ENCODE data around the gene ZNF141. TPM values are rescaled to one million over a fixed set of nuclear protein-coding genes. Genes with fewer than 3 reads are reported as not detected.
"Not testable (repeated sequence)": the region's sequence is repeated elsewhere in the genome, so short reads cannot be mapped to it uniquely, and the experiment has no call there.

Gene ZNF141
- total RNA-seq, 1 experiment from 2014 or later, result 0.84 TPM

DNA sequence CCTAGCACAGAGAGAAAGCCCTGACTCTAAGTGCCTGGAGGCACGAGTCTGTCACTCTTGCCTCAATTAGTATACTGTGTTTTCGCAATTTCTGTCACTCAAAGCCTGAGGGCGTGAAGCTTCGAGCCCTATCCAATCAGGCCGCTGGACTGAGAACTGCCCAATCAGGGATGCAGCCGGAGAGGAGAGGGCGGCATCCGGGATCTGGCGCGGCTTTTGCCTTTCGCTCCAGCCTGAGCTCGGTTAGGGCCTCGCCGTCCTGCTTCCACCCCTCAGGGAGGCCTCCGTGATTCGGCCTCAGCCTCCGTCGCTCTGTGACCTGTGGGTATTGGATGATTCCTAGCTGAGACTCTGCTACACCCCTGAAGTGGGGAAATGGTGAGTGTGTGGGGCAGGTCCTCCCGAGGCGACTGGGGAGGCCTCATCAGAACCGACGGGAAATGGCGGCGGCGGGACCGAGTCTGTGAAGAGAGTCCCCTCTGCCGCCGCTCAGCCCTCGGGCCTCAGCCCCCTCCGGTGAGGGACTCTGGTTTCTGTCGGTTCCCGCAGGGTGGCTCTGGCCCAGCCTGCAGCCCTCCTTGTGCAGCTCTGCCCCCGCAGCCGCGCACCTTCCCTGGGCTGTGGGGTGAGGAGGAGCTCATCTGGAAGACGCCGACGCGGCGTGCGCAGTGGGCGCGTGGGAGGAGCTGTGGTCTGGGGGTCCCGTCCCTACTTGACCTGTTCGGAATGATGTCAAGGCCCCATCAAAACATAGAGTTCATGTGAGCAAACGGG lies 48.5 kb downstream of the ZNF141 start:
- DNase-seq (ENCODE audit: low spot score), result no peak

DNA sequence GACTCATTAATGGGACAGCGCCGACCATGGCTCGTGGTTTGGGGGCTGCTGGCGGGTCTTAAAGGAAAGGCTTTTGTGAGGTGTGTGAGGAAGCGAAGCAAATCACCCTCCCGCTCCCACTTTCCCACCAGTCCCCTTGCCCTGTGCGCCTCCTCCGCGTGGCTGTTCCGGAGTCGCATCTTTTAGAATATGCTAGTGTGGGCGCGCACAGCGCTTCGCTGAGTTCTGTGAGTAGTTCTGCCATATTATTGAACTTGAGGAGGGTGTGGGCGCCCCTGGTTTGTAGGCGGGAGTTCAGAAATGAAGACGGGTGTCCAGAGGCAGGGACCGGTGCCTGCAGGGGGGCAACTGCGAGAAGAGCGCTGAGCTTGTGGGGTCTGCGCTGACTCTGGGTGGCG lies 49.1 kb downstream of the ZNF141 start:
- DNase-seq (ENCODE audit: low spot score), result no peak

DNA sequence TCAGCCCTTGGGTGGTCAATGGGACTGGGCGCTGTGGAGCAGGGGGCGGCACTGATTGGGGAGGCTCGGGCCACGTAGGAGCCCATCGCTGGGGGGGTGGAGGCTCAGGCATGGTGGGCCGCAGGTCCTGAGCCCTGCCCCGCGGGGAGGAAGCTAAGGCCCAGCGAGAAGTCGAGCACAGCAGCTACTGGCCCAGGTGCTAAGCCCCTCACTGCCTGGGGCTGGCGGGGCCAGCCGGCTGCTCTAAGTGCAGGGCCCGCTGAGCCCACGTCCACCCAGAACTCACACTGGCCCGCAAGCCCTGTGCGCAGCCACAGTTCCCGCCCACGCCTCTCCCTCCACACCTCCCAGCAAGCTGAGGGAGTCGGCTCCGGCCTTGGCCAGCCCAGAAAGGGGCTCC lies 66.4 kb downstream of the ZNF141 start:
- DNase-seq (ENCODE audit: low spot score), result no peak

DNA sequence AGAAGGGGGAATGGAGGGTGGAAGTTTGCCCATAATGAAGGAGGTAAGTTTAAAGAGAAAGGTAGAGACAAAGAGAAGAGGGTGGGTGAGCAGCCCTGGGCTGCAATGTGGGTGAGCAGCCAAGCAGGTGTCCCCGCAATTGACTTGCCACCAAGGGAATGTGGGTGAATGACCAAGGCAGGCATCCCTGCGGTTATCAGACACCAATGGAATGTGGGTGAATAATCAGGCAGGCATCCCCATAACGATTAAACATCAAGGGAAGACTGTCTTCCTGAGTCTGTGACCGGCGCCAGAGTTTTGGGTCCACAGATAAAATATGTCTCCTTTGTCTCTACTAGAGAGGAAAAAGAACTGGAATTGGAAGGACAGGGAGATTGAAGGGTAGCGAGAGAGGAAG lies 70.7 kb downstream of the ZNF141 start:
- DNase-seq (ENCODE audit: low spot score), result not testable (repeated sequence)

DNA sequence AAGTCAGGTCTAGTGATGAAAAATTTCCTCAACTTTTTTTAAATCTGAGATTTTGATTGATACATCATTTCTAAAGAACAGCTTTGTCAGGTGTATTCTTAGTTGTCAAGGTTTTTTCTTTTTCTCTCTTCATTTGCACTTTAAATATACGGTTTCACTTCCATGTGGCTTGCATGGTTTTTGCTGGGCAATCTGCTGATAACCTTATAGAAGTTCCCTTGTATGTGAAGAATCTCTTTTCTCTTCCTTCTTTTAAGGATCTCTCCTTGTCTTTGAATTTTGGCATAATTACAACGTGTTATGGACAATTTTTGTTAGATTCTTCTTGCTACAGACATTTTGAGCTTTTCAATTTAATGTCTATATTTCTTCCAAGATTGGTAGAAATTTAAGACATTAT lies 85.0 kb downstream of the ZNF141 start:
- no peak for DNase-seq (ENCODE audit: low spot score)

Small RNA genes lying within 50 kb of the gene (small RNA-seq; reads per million reads assigned to genes)
- gene AC079140.2 (not detected), gene MIR571 (not detected), gene ZNF519P4 (not detected)

Other genes with a start within 250 kb of the ZNF141 start
- 1.3 and 2.3 TPM in 2 replicates for gene ZNF718, start 213.3 kb upstream of the ZNF141 start, total RNA-seq (2014; rRNA removed; shearing (Covaris generic))
- gene ZNF732, start 32.3 kb upstream of the ZNF141 start, total RNA-seq (2014; rRNA removed; shearing (Covaris generic)), result not detected in 2 replicates
- gene ZNF721, start 161.3 kb downstream of the ZNF141 start, total RNA-seq (2014; rRNA removed; shearing (Covaris generic)), result 13.9 and 16.5 TPM in 2 replicates
- gene PIGG, start 161.4 kb downstream of the ZNF141 start, total RNA-seq (2014; rRNA removed; shearing (Covaris generic)), result 42.1 and 49.7 TPM in 2 replicates
- gene TMEM271, start 238.5 kb downstream of the ZNF141 start, total RNA-seq (2014; rRNA removed; shearing (Covaris generic)), result not detected in 2 replicates